Measurements from ENCODE around the gene FAM107B.

FAM107B gene

GRCh38 chr10:14618674-14619073 lies 156.0 kb downstream of the FAM107B start:
- no peak for DNase-seq

- DNase-seq: peak; percentile 90 to 93
Measured at GRCh38 chr10:14617852-14618251, 156.8 kb downstream of the FAM107B start.

GRCh38 chr10:14616955-14617730 lies 157.6 kb downstream of the FAM107B start:
- peak; percentile 82 to 83 for DNase-seq

GRCh38 chr10:14616465-14616864 lies 158.2 kb downstream of the FAM107B start:
- no peak for DNase-seq

- DNase-seq: peak; percentile 79 to 80
Measured at GRCh38 chr10:14613588-14613920, 161.1 kb downstream of the FAM107B start.

- peak; percentile 84 to 86 for DNase-seq
Measured at GRCh38 chr10:14612873-14613587, 161.7 kb downstream of the FAM107B start.

- DNase-seq: no peak
Measured at GRCh38 chr10:14611968-14612693, 162.6 kb downstream of the FAM107B start.

- no peak for DNase-seq
Measured at GRCh38 chr10:14609178-14609577, 165.5 kb downstream of the FAM107B start.

- DNase-seq: peak; percentile 98
Measured at GRCh38 chr10:14608381-14609001, 166.2 kb downstream of the FAM107B start.

- no peak for DNase-seq
Measured at GRCh38 chr10:14606633-14607032, 168.1 kb downstream of the FAM107B start.

- peak in 1 of 2 experiments; percentile 54 for DNase-seq
Measured at GRCh38 chr10:14605231-14605925, 169.3 kb downstream of the FAM107B start.

GRCh38 chr10:14604181-14605142 lies 170.2 kb downstream of the FAM107B start:
- DNase-seq: peak; percentile 72 to 80

GRCh38 chr10:14603534-14604102 lies 171.1 kb downstream of the FAM107B start:
- DNase-seq: peak in 1 of 2 experiments; percentile 50

- DNase-seq: peak in 1 of 2 experiments; percentile 28
Measured at GRCh38 chr10:14602807-14603533, 171.7 kb downstream of the FAM107B start.

- peak; percentile 91 to 94 for DNase-seq
Measured at GRCh38 chr10:14601872-14602725, 172.6 kb downstream of the FAM107B start.

- DNase-seq: no peak
Measured at GRCh38 chr10:14601326-14601725, 173.4 kb downstream of the FAM107B start.

GRCh38 chr10:14600065-14600464 lies 174.6 kb downstream of the FAM107B start:
- no peak for DNase-seq

GRCh38 chr10:14598809-14599764 lies 175.6 kb downstream of the FAM107B start:
- no peak for DNase-seq
